GM12878 (cell line): ENCODE measurements around the gene HK2.

Experiments used
- EZH2 ChIP-seq: IDR thresholded peaks from 2 replicates; pipeline ENCODE4 v1.6.1; 2012; ENCODE audit warnings: low read depth, mild to moderate bottlenecking, control low read depth, inconsistent platforms, low read length, borderline replicate concordance; ENCODE audit not compliant: control insufficient read depth
- KLF5 ChIP-seq: fragments of 450-650 bp; IDR thresholded peaks from 2 replicates; pipeline ENCODE4 v1.6.1; 2014; ENCODE audit warnings: mild to moderate bottlenecking; ENCODE audit not compliant: partially characterized antibody
- PML ChIP-seq: IDR thresholded peaks from 2 replicates; pipeline ENCODE4 v1.6.1; 2012; ENCODE audit warnings: low read length, inconsistent platforms
- TF ChIP-seq, protein P1 (sequence below), 3 experiments: IDR thresholded peaks in 2 of 3; conservative IDR thresholded peaks in 1 of 3; 2 replicates each; pipeline ENCODE4 v1.5.1; 2011; ENCODE audit warnings: low read depth in 3 of 3, low read length in 3 of 3, mild to moderate bottlenecking in 3 of 3, control low read depth in 2 of 3, moderate library complexity in 2 of 3, inconsistent platforms in 1 of 3, mixed read lengths in 1 of 3; ENCODE audit not compliant: control insufficient read depth in 2 of 3, insufficient read depth in 1 of 3; ENCODE audit errors: extremely low read depth in 1 of 3

DNA sequence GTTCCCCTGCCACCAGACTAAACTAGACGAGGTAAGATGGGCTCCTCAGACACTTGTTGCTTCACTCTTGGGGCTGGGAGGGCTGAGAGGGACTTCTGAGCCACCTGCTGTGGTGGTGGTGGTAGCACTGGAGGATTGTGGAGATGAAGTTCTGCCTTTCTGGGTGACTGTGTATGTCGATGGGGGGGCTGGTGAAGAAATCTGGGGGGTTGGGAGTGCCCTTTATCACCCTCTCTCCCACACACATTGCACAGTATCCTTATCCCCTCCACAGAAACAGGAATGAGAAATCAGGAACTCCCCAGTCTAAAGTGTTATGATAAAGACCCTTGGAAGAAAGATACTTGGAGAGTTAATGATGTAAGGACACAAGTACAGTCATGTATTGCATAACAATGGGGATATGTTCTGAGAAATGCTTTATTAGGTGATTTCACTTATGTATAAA, 38.5 kb downstream of the HK2 start:
- TF ChIP-seq EZH2 (no peak), KLF5 (no peak), PML (no peak)
- TF ChIP-seq, protein P1, sequence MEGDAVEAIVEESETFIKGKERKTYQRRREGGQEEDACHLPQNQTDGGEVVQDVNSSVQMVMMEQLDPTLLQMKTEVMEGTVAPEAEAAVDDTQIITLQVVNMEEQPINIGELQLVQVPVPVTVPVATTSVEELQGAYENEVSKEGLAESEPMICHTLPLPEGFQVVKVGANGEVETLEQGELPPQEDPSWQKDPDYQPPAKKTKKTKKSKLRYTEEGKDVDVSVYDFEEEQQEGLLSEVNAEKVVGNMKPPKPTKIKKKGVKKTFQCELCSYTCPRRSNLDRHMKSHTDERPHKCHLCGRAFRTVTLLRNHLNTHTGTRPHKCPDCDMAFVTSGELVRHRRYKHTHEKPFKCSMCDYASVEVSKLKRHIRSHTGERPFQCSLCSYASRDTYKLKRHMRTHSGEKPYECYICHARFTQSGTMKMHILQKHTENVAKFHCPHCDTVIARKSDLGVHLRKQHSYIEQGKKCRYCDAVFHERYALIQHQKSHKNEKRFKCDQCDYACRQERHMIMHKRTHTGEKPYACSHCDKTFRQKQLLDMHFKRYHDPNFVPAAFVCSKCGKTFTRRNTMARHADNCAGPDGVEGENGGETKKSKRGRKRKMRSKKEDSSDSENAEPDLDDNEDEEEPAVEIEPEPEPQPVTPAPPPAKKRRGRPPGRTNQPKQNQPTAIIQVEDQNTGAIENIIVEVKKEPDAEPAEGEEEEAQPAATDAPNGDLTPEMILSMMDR (IDR thresholded peaks at IDR 0.05 in 2 of 3, conservative IDR thresholded peaks at IDR 0.05 in 1 of 3; ENCODE audit: control insufficient read depth in 2 of 3, extremely low read depth in 1 of 3, insufficient read depth in 1 of 3, low read depth in 3 of 3, low read length in 3 of 3), result no peak
